ENCODE results near the gene KIF21A.

Gene KIF21A

DNA sequence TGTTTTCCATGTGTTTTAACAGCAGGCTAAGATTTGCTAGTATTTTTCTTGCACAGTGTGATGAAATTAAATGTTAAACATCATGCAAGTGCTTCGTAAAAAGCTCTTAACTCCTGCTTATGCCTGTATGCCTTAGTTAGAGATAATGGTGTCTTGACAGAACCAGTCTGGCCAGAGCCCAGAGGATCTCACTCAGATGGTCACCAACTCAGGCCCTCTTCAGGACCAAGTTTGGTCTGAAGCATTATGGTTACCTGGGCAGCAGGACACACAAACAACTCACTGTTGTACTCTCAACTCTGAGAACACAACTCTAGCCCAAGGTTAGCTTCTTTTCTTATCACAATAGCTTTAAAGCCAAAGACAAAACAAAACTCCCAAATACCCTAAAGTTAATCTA lies 115.4 kb downstream of the KIF21A start:
- H3K9me3 ChIP-seq (replicated peaks; ENCODE audit: insufficient read depth, low read length) = no peaks in the 10 kb centered on the region
- H3K9ac ChIP-seq (ENCODE audit: low read length) = no peak overlapping the region
- no peaks in the 10 kb centered on the region for H4K20me1 ChIP-seq (ENCODE audit: insufficient read depth, low read length)
- no peaks in the 10 kb centered on the region for H3K27me3 ChIP-seq (replicated peaks; ENCODE audit: insufficient read depth, low read length)
- H3K4me1 ChIP-seq (ENCODE audit: low read length) = no peaks in the 10 kb centered on the region
- TF ChIP-seq, protein P1, sequence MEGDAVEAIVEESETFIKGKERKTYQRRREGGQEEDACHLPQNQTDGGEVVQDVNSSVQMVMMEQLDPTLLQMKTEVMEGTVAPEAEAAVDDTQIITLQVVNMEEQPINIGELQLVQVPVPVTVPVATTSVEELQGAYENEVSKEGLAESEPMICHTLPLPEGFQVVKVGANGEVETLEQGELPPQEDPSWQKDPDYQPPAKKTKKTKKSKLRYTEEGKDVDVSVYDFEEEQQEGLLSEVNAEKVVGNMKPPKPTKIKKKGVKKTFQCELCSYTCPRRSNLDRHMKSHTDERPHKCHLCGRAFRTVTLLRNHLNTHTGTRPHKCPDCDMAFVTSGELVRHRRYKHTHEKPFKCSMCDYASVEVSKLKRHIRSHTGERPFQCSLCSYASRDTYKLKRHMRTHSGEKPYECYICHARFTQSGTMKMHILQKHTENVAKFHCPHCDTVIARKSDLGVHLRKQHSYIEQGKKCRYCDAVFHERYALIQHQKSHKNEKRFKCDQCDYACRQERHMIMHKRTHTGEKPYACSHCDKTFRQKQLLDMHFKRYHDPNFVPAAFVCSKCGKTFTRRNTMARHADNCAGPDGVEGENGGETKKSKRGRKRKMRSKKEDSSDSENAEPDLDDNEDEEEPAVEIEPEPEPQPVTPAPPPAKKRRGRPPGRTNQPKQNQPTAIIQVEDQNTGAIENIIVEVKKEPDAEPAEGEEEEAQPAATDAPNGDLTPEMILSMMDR (IDR thresholded peaks at IDR 0.05; ENCODE audit: low read length) = no peak
- no peak overlapping the region for H2AFZ ChIP-seq (ENCODE audit: low read length)
- H3F3A ChIP-seq (ENCODE audit: insufficient read depth, low read length) = no peaks in the 10 kb centered on the region
- no peaks in the 10 kb centered on the region for H3K79me2 ChIP-seq (ENCODE audit: low read length)
- H3K36me3 ChIP-seq (replicated peaks; ENCODE audit: insufficient read depth, low read length) = 0 out of 2 replicates have a peak, but pooled peaks cover 4% of the 10 kb centered on the region
- H3K4me2 ChIP-seq (ENCODE audit: low read depth, low read length) = no peak overlapping the region
- H3K9me2 ChIP-seq (replicated peaks; ENCODE audit: insufficient read depth, low read length) = no peaks in the 10 kb centered on the region
- H3K4me3 ChIP-seq (ENCODE audit: low read length) = no peak overlapping the region
- no peak for DNase-seq
- no peak overlapping the region for H3K27ac ChIP-seq (ENCODE audit: low read length)

DNA sequence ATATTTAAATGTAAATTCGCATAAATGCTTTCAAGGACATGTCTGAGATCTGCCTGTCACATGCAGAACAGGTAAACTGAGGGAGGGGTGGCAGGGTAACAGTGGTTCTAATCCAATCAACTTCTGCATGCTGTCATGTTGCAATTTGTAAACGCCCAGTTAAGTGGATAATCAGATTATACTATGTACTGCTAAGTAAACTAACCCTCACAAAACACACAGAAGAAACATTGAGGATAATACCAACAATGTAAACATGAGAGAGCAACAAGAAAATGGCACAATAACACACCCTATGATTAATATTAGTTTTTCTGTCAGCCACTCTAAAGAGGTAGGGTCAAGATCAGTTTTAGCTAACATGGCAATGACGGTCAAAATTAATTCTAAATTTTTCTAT lies 123.7 kb downstream of the KIF21A start:
- H3K4me3 ChIP-seq (ENCODE audit: low read length) = no peak overlapping the region

DNA sequence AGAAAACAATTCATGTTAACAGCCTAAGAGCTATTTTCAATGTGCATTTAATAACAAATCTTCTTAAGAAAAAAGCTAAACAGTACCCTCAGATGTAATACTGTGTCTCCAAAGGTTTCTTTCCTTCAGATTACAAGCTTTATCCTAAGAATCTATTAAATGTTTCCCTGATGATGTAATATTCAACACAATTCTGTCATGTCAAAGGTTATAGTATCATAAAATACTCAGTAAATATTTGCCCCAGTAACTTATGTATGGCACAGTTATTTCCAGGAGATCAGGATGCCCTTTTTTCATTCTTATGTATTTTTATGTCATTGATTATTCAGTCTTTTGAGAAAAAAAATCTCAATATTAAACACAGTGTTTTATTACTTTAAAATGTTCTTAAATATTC lies 128.4 kb downstream of the KIF21A start:
- no peaks in the 10 kb centered on the region for H3K9me2 ChIP-seq (replicated peaks; ENCODE audit: insufficient read depth, low read length)
- no peaks in the 10 kb centered on the region; the same call in 1 of the 2 replicates for H3K36me3 ChIP-seq (replicated peaks; ENCODE audit: insufficient read depth, low read length)
- H3K4me3 ChIP-seq (ENCODE audit: low read length) = no peak overlapping the region
- H3F3A ChIP-seq (ENCODE audit: insufficient read depth, low read length) = no peaks in the 10 kb centered on the region
- no peak for DNase-seq
- H3K27ac ChIP-seq (ENCODE audit: low read length) = no peak overlapping the region
- no peaks in the 10 kb centered on the region for H3K4me1 ChIP-seq (ENCODE audit: low read length)
- no peaks in the 10 kb centered on the region for H3K9me3 ChIP-seq (replicated peaks; ENCODE audit: insufficient read depth, low read length)
- no peaks in the 10 kb centered on the region for H4K20me1 ChIP-seq (ENCODE audit: insufficient read depth, low read length)
- no peak overlapping the region for H2AFZ ChIP-seq (ENCODE audit: low read length)
- H3K79me2 ChIP-seq (ENCODE audit: low read length) = no peaks in the 10 kb centered on the region
- H3K9ac ChIP-seq (ENCODE audit: low read length) = no peak overlapping the region
- no peaks in the 10 kb centered on the region for H3K27me3 ChIP-seq (replicated peaks; ENCODE audit: insufficient read depth, low read length)
- no peak overlapping the region for H3K4me2 ChIP-seq (ENCODE audit: low read depth, low read length)
- TF ChIP-seq EZH2phosphoT487 (IDR thresholded peaks at IDR 0.05; ENCODE audit: low read length) (no peak), EZH2 (optimal IDR thresholded peaks at IDR 0.05; ENCODE audit: low read depth, low read length) (no peak)
- TF ChIP-seq, protein P1 (IDR thresholded peaks at IDR 0.05; ENCODE audit: low read length) = no peak

More for the DNA sequence above, 123.7 kb downstream of the KIF21A start:
- TF ChIP-seq EZH2phosphoT487 (IDR thresholded peaks at IDR 0.05; ENCODE audit: low read length) (no peak), EZH2 (optimal IDR thresholded peaks at IDR 0.05; ENCODE audit: low read depth, low read length) (no peak)
- TF ChIP-seq, protein P1 (IDR thresholded peaks at IDR 0.05; ENCODE audit: low read length) = no peak
- no peaks in the 10 kb centered on the region for H3K9me2 ChIP-seq (replicated peaks; ENCODE audit: insufficient read depth, low read length)
- no peak overlapping the region for H3K4me2 ChIP-seq (ENCODE audit: low read depth, low read length)
- no peaks in the 10 kb centered on the region for H3K27me3 ChIP-seq (replicated peaks; ENCODE audit: insufficient read depth, low read length)
- no peaks in the 10 kb centered on the region for H3K4me1 ChIP-seq (ENCODE audit: low read length)
- H3K27ac ChIP-seq (ENCODE audit: low read length) = no peak overlapping the region
- no peaks in the 10 kb centered on the region for H3K36me3 ChIP-seq (replicated peaks; ENCODE audit: insufficient read depth, low read length)
- no peak for DNase-seq
- no peaks in the 10 kb centered on the region for H4K20me1 ChIP-seq (ENCODE audit: insufficient read depth, low read length)
- H2AFZ ChIP-seq (ENCODE audit: low read length) = no peak overlapping the region
- no peaks in the 10 kb centered on the region for H3K9me3 ChIP-seq (replicated peaks; ENCODE audit: insufficient read depth, low read length)
- H3K9ac ChIP-seq (ENCODE audit: low read length) = no peak overlapping the region
- H3K79me2 ChIP-seq (ENCODE audit: low read length) = no peaks in the 10 kb centered on the region
- H3F3A ChIP-seq (ENCODE audit: insufficient read depth, low read length) = no peaks in the 10 kb centered on the region

Data from MM.1S (cell line).